H1 (cell line): Measurements from ENCODE around the gene SH3PXD2A. TPM values are rescaled to one million over a fixed set of nuclear protein-coding genes. Genes with fewer than 3 reads are reported as not detected.

ENCODE experiments used
- CTCF ChIA-PET: fragments of 300-600 bp; sonication (Branson Sonifier 250); formaldehyde crosslinking; loops from one replicate; lab custom pipeline; 2021; ENCODE audit not compliant: partially characterized antibody; lab: Charles Lee
- POLR2A ChIA-PET: fragments of 300-600 bp; sonication (Branson Sonifier 250); formaldehyde crosslinking; loops from one replicate; lab custom pipeline; 2021; ENCODE audit warnings: inconsistent platforms; ENCODE audit not compliant: partially characterized antibody; lab: Charles Lee
- DNase-seq, 2 experiments: peaks; one replicate each; pipeline versions ENCODE4 v3.0.0 to v3.0.0-alpha.2; 2010 to 2022; ENCODE audit warnings: low spot score in 2 of 2, low read depth in 1 of 2, mixed read lengths in 1 of 2
- FAIRE-seq: peaks from 2 replicates; lab custom pipeline; 2011; peaks lifted over from hg19 to GRCh38; lab: Jason Lieb, UNC
- H2AFZ ChIP-seq: 2 replicates; pipeline ENCODE4 v1.8.1; 2012; ENCODE audit warnings: low read length, inconsistent platforms
- H2AK5ac ChIP-seq: 2 replicates; pipeline ENCODE4 v1.6.1; 2013; ENCODE audit warnings: low read depth, low read length
- H2BK120ac ChIP-seq: replicated peaks from 2 replicates; pipeline ENCODE3; 2013; ENCODE audit warnings: low read depth, low read length, inconsistent platforms
- H2BK12ac ChIP-seq: 2 replicates; pipeline ENCODE4 v1.6.1; 2013; ENCODE audit warnings: low read depth, low read length
- H2BK15ac ChIP-seq: 2 replicates; pipeline ENCODE4 v1.6.1; 2013; ENCODE audit warnings: low read length
- H2BK20ac ChIP-seq: 2 replicates; pipeline ENCODE4 v1.6.1; 2013; ENCODE audit warnings: low read length
- H2BK5ac ChIP-seq: 2 replicates; pipeline ENCODE4 v1.6.1; 2013; ENCODE audit warnings: low read depth, low read length
- H3K14ac ChIP-seq: 2 replicates; pipeline ENCODE4 v1.6.1; 2013; ENCODE audit warnings: inconsistent platforms; ENCODE audit not compliant: insufficient read length
- H3K18ac ChIP-seq: 2 replicates; pipeline ENCODE4 v1.6.1; 2013; ENCODE audit warnings: low read length; ENCODE audit errors: extremely low read depth
- H3K23ac ChIP-seq: 2 replicates; pipeline ENCODE4 v1.6.1; 2013; ENCODE audit warnings: inconsistent platforms; ENCODE audit not compliant: insufficient read length
- H3K23me2 ChIP-seq: 2 replicates; pipeline ENCODE4 v1.6.1; 2013; ENCODE audit warnings: low read depth, low read length
- H3K27ac ChIP-seq: 2 replicates; pipeline ENCODE4 v1.6.1; 2011; ENCODE audit warnings: low read depth, low read length, inconsistent platforms
- H3K27me3 ChIP-seq, 4 experiments: replicated peaks in 1 of 4; 1 replicate in 1 of 4; 2 replicates in 3 of 4; pipeline versions ENCODE4 v1.6.1 to v1.8.1; 2011 to 2013; ENCODE audit warnings: low read length in 3 of 4, mild to moderate bottlenecking in 3 of 4, inconsistent platforms in 2 of 4, mixed read lengths in 2 of 4, moderate library complexity in 1 of 4; ENCODE audit not compliant: control insufficient read depth in 3 of 4, insufficient read depth in 3 of 4; ENCODE audit errors: extremely low read depth in 1 of 4
- H3K36me3 ChIP-seq, 4 experiments: 2 replicates each; pipeline versions ENCODE4 v1.6.1 to v1.8.1; 2011 to 2013; ENCODE audit warnings: mild to moderate bottlenecking in 4 of 4, low read length in 3 of 4, moderate library complexity in 2 of 4, control low read depth in 1 of 4, inconsistent platforms in 1 of 4; ENCODE audit not compliant: insufficient read depth in 4 of 4, control insufficient read depth in 2 of 4
- H3K4ac ChIP-seq: replicated peaks from 2 replicates; pipeline ENCODE3; 2013; ENCODE audit warnings: low read length, low read depth, mixed read lengths, inconsistent platforms; ENCODE audit not compliant: insufficient read length
- H3K4me1 ChIP-seq, 4 experiments: replicated peaks in 1 of 4; 1 replicate in 1 of 4; 2 replicates in 3 of 4; pipeline versions ENCODE4 v1.6.1 to v1.8.1; 2011 to 2013; ENCODE audit warnings: low read length in 3 of 4, inconsistent platforms in 2 of 4, mixed read lengths in 1 of 4; ENCODE audit not compliant: insufficient read depth in 4 of 4, control insufficient read depth in 3 of 4
- H3K4me2 ChIP-seq, 2 experiments: 2 replicates each; pipeline versions ENCODE4 v1.6.1 to v1.8.1; 2011 to 2013; ENCODE audit warnings: low read depth in 2 of 2, low read length in 2 of 2, control low read depth in 1 of 2, inconsistent platforms in 1 of 2, mild to moderate bottlenecking in 1 of 2; ENCODE audit not compliant: insufficient read depth in 1 of 2
- H3K4me3 ChIP-seq, 4 experiments: fragments of 200-600, 300-600 bp in 1 of 4; sonication (generic), shearing (Covaris generic), sonication (Bioruptor Twin) in 1 of 4; 2 replicates each; pipeline versions ENCODE4 v1.5.1 to v1.8.1; 2011 to 2016; ENCODE audit warnings: low read length in 4 of 4, low read depth in 3 of 4, control low read depth in 2 of 4, inconsistent platforms in 2 of 4, mild to moderate bottlenecking in 2 of 4, mixed read lengths in 1 of 4, moderate library complexity in 1 of 4; ENCODE audit not compliant: insufficient read depth in 2 of 4; ENCODE audit errors: extremely low read depth in 1 of 4
- H3K56ac ChIP-seq: replicated peaks from 2 replicates; pipeline ENCODE3; 2013; ENCODE audit warnings: low read depth, mild to moderate bottlenecking, mixed read lengths, low read length, inconsistent platforms; ENCODE audit not compliant: insufficient read length
- H3K79me1 ChIP-seq: 2 replicates; pipeline ENCODE4 v1.6.1; 2013; ENCODE audit warnings: low read depth, low read length, control low read depth
- H3K79me2 ChIP-seq, 2 experiments: 2 replicates each; pipeline versions ENCODE4 v1.6.1 to v1.8.1; 2012 to 2013; ENCODE audit warnings: low read length in 2 of 2, mild to moderate bottlenecking in 2 of 2, inconsistent platforms in 1 of 2; ENCODE audit not compliant: insufficient read depth in 2 of 2, control insufficient read depth in 1 of 2
- H3K9ac ChIP-seq, 4 experiments: replicated peaks in 1 of 4; 1 replicate in 1 of 4; 2 replicates in 3 of 4; pipeline versions ENCODE4 v1.6.1 to v1.8.1; 2011 to 2013; ENCODE audit warnings: low read depth in 3 of 4, low read length in 3 of 4, control low read depth in 2 of 4, mild to moderate bottlenecking in 2 of 4, moderate library complexity in 2 of 4, inconsistent platforms in 1 of 4; ENCODE audit errors: extremely low read depth in 1 of 4
- H3K9me3 ChIP-seq, 2 experiments: 2 replicates each; pipeline versions ENCODE4 v1.6.1 to v1.8.1; 2012 to 2013; ENCODE audit warnings: mild to moderate bottlenecking in 2 of 2, moderate library complexity in 2 of 2, control low read depth in 1 of 2, inconsistent platforms in 1 of 2, low read depth in 1 of 2, low read length in 1 of 2, mixed read lengths in 1 of 2; ENCODE audit not compliant: insufficient read depth in 2 of 2
- H4K20me1 ChIP-seq, 2 experiments: replicated peaks in 1 of 2; 2 replicates each; pipeline versions ENCODE3 to v1.8.1; 2011 to 2013; ENCODE audit warnings: inconsistent platforms in 2 of 2, low read length in 2 of 2, mild to moderate bottlenecking in 1 of 2; ENCODE audit not compliant: insufficient read depth in 2 of 2, control insufficient read depth in 1 of 2
- H4K5ac ChIP-seq: 2 replicates; pipeline ENCODE4 v1.6.1; 2013; ENCODE audit warnings: low read length, low read depth, mixed read lengths, inconsistent platforms; ENCODE audit not compliant: insufficient read length
- H4K8ac ChIP-seq: 2 replicates; pipeline ENCODE4 v1.8.0; 2013; ENCODE audit warnings: mild to moderate bottlenecking, moderate library complexity, low read length, inconsistent platforms; ENCODE audit not compliant: insufficient read depth; ENCODE audit errors: extremely low read depth
- H4K91ac ChIP-seq: replicated peaks from 2 replicates; pipeline ENCODE3; 2013; ENCODE audit warnings: low read length, mixed read lengths, inconsistent platforms; ENCODE audit not compliant: insufficient read length
- RNF2 ChIP-seq: fragments of 200-900, 300-1000 bp; sonication (generic); IDR thresholded peaks from 2 replicates; pipeline ENCODE4 v1.7.1; 2016; ENCODE audit warnings: borderline replicate concordance, low read depth, mild to moderate bottlenecking, antibody characterized with exemption, low read length; ENCODE audit not compliant: poor library complexity, severe bottlenecking; ENCODE audit errors: missing control alignments
- WGBS, 2 experiments: shearing (Covaris generic) in 1 of 2; methylation state at CpG; one replicate each; pipeline versions ENCODE4 v1.1.6 to v1.1.7; 2013 to 2015; ENCODE audit warnings: low lambda C conversion rate in 2 of 2, mixed read lengths in 2 of 2, inconsistent platforms in 1 of 2, low coverage in 1 of 2, missing lambda C conversion rate in 1 of 2; ENCODE audit not compliant: insufficient replicate concordance in 2 of 2, insufficient coverage in 1 of 2, insufficient read length in 1 of 2; ENCODE audit errors: extremely low coverage in 1 of 2, missing lambda C conversion rate in 1 of 2; 5-methylcytosine and 5-hydroxymethylcytosine counted together
- polyA plus RNA-seq, 7 experiments: library from polyadenylated mRNA; depleted of rRNA in 3 of 7; stranded (reverse) in 5 of 7; unstranded in 2 of 7; fragments of >200 nt in 5 of 7; fragments of 200-250 nt in 2 of 7; gene quantifications; 1 replicate in 5 of 7; 2 replicates in 1 of 7; 4 replicates in 1 of 7; pipeline versions ENCODE4 v1.2.1 to v1.2.3, GENCODE V29; 2011 to 2013; ENCODE audit warnings: missing spikeins in 2 of 7, mixed read lengths in 2 of 7
- total RNA-seq: library from RNA; stranded (reverse); fragmentation: NEBNext Ultra II Directional; extraction: Animal tissue kit (Norgen Biotek cat#: 25700); gene quantifications from 2 replicates; pipeline ENCODE4 v1.2.1, GENCODE V29; 2021

The SH3PXD2A gene
- total and polyA plus RNA-seq, 2 of the 8 experiments (the other 6 are each of a cell fraction or from before 2014, with no cell fraction given) = 5.4 to 16.3 TPM

DNA sequence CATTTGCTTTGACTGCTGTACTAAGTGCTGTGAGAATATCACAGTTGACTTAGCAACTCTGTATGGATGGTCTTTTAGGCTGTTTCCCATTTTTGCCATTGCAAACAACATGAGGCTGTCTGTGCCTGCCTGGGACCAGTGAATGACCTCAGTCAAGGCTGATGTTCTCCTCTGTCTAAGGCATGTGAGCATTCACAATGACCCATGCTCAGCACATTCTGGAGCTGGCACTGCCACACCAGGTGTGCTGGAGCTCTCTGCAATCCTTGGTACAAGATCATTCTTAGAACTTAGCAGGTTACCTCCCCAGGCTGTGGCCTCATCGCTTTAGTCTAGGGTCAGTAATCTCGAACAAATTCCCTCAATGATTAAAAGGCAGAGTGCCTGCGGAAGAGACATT lies 61.9 kb downstream of the SH3PXD2A start:
- Histone ChIP-seq H4K20me1 (no peaks in the 10 kb centered on the region), H3K23me2 (no peaks in the 10 kb centered on the region), H3K18ac (no peak overlapping the region), H3K27ac (no peak overlapping the region), H4K8ac (no peak overlapping the region), H2BK20ac (no peak overlapping the region), H3K79me1 (no peaks in the 10 kb centered on the region), H2BK5ac (no peak overlapping the region), H3K4ac (no peak overlapping the region), H3K27me3 (no peaks in the 10 kb centered on the region), H3K36me3 (no peaks in the 10 kb centered on the region), H3K9me3 (no peaks in the 10 kb centered on the region), H2AK5ac (no peak overlapping the region), H3K4me1 (no peaks in the 10 kb centered on the region), H2BK120ac (no peak overlapping the region), H2BK15ac (no peak overlapping the region), H3K23ac (no peak overlapping the region), H2AFZ (no peak overlapping the region), H4K5ac (no peak overlapping the region), H3K4me3 (no peak overlapping the region), H3K4me2 (no peak overlapping the region), H3K9ac (no peak overlapping the region), H3K14ac (no peak overlapping the region), H3K56ac (no peak overlapping the region), H2BK12ac (no peak overlapping the region; the same call in 1 of the 2 replicates), H3K79me2 (no peaks in the 10 kb centered on the region), H4K91ac (no peak overlapping the region)
- FAIRE-seq (no peak), DNase-seq (no peak)
- POLR2A ChIA-PET = no interaction called here
- TF ChIP-seq RNF2 = no peak
- CTCF ChIA-PET = interaction anchor here (0.7 to 6.3 kb wide), 9 partner anchors 10 to 107 kb away, joined by 3 to 37 read pairs (median 4); no protein-coding TSS in a partner anchor
- 98% methylated on average over 3 of the region's 3 CpGs; no CpG with 5 or more reads in 1 of the 2 experiments for WGBS, 2 experiments
